Stomach (tissue), 9 donors: ENCODE data around the gene GALM. TPM values are rescaled to one million over a fixed set of nuclear protein-coding genes. Genes with fewer than 3 reads are reported as not detected.
A peak's percentile ranks its signal among the peaks of the same experiment; 100 is the strongest.

Experiments
- DNase-seq, 2 donors: peaks; one replicate each; pipeline versions ENCODE4 v3.0.0 to v3.0.0-alpha.2; 2013 to 2019
- H3K27ac ChIP-seq, 5 donors: fragments of 200-600 bp in 4 of 5; sonication (generic) in 4 of 5; one replicate each; pipeline ENCODE4 v1.5.1; 2013 to 2019; ENCODE audit warnings: mild to moderate bottlenecking in 1 of 5, moderate library complexity in 1 of 5
- H3K27me3 ChIP-seq, 3 donors: fragments of 200-600 bp; sonication (generic); one replicate each; pipeline ENCODE4 v1.5.1; 2017 to 2019; ENCODE audit warnings: mixed run types in 1 of 3
- H3K36me3 ChIP-seq, 4 donors: fragments of 200-600 bp; sonication (generic); 1 replicate in 3 of 4; 2 replicates in 1 of 4; pipeline ENCODE4 v1.5.1; 2016 to 2019
- H3K4me1 ChIP-seq, 4 donors: fragments of 200-600 bp; sonication (generic); one replicate each; pipeline ENCODE4 v1.5.1; 2016 to 2019
- H3K4me3 ChIP-seq, 4 donors: fragments of 200-600 bp; sonication (generic) in 3 of 4; one replicate each; pipeline ENCODE4 v1.5.1; 2016 to 2019; ENCODE audit warnings: mild to moderate bottlenecking in 1 of 4
- H3K9me3 ChIP-seq, 4 donors: fragments of 200-600 bp; sonication (generic); one replicate each; pipeline ENCODE4 v1.5.1; 2016 to 2019
- CTCF ChIP-seq, 7 experiments: fragments of 450-650 bp in 4 of 7; fragments of 200-600 bp in 3 of 7; sonication (generic) in 3 of 7; IDR thresholded peaks; one replicate each; pipeline ENCODE4 v1.5.1; 2016 to 2019; ENCODE audit warnings: antibody characterized with exemption in 7 of 7, control low read depth in 2 of 7, mild to moderate bottlenecking in 1 of 7
- EP300 ChIP-seq: sonication (generic); formaldehyde crosslinking; IDR thresholded peaks from one replicate; pipeline ENCODE4 v1.6.1; 2017; ENCODE audit warnings: antibody characterized with exemption
- POLR2A ChIP-seq, 4 donors: fragments of 450-650 bp; IDR thresholded peaks; one replicate each; pipeline ENCODE4 v1.6.1; 2016; ENCODE audit warnings: antibody characterized with exemption in 4 of 4, control low read depth in 2 of 4, mild to moderate bottlenecking in 1 of 4, moderate library complexity in 1 of 4
- POLR2AphosphoS5 ChIP-seq, 3 donors: sonication (generic); formaldehyde crosslinking; IDR thresholded peaks; one replicate each; pipeline ENCODE4 v1.6.1; 2016; ENCODE audit warnings: antibody characterized with exemption in 3 of 3
- WGBS, 5 donors: extraction: QIAGEN DNeasy Blood & Tissue Kit in 3 of 5; methylation state at CpG; one replicate each; pipeline versions ENCODE4 v1.1.5 to v1.1.7; 2013 to 2018; 5-methylcytosine and 5-hydroxymethylcytosine counted together
- intact Hi-C: fragments of 100-400 bp; cut with DNase I; formaldehyde crosslinking; loops from one replicate; pipeline ENCODE4 v1.15.1; 2023; ENCODE audit warnings: low total_unique reads
- polyA plus RNA-seq, 3 donors: library from polyadenylated mRNA; stranded (reverse); fragments of 200-250 nt; gene quantifications; one replicate each; pipeline ENCODE4 v1.2.3, GENCODE V29; 2013
- total RNA-seq, 5 donors: library from RNA; depleted of rRNA; stranded (reverse); fragments of >200 nt; gene quantifications; one replicate each; pipeline versions ENCODE4 v1.1.0 to v1.2.3, GENCODE V29; 2014 to 2016
- donor health status: healthy with polysubstance abuse.
- donor health status: Bipolar disorder and iron deficiency.
- donor health status: healthy.

Gene GALM
- total and polyA plus RNA-seq, 8 donors: 2.2 to 17.8 (median 9.3) TPM; not detected in 1

- H3K27ac ChIP-seq: peak overlapping the region in 1 of 5 donors; percentile 35
- intact Hi-C loops: no loop called here
- peaks cover 0 to 16% (median 9%) of the 10 kb centered on the region in 4 donors for H3K4me1 ChIP-seq
- DNase-seq: no peak
- no peak overlapping the region for H3K4me3 ChIP-seq
- H3K27me3 ChIP-seq: no peaks in the 10 kb centered on the region
- 83 to 91% (median 86%) methylated on average over 7 of the region's 7 CpGs for WGBS, 5 donors
- no peaks in the 10 kb centered on the region for H3K36me3 ChIP-seq
- TF ChIP-seq POLR2AphosphoS5 (IDR thresholded peaks at IDR 0.05) (no peak), EP300 (no peak), CTCF (IDR thresholded peaks at IDR 0.05) (no peak), POLR2A (IDR thresholded peaks at IDR 0.05) (no peak)
- no peaks in the 10 kb centered on the region for H3K9me3 ChIP-seq
These were observed 17.7 kb upstream of the GALM start for GRCh38 chr2:38648107-38648761.

GRCh38 chr2:38649176-38649728 is 16.7 kb upstream of the GALM start:
- WGBS, 5 donors: 93 to 97% (median 94%) methylated on average over 12 of the region's 12 CpGs
- TF ChIP-seq CTCF (IDR thresholded peaks at IDR 0.05) (no peak), POLR2A (IDR thresholded peaks at IDR 0.05) (no peak), EP300 (no peak), POLR2AphosphoS5 (IDR thresholded peaks at IDR 0.05) (no peak)
- H3K4me1 ChIP-seq: peaks cover 0 to 26% (median 9%) of the 10 kb centered on the region in 4 donors
- intact Hi-C loops: no loop called here
- H3K4me3 ChIP-seq: no peak overlapping the region
- no peaks in the 10 kb centered on the region for H3K36me3 ChIP-seq
- no peaks in the 10 kb centered on the region for H3K9me3 ChIP-seq
- no peak for DNase-seq
- H3K27ac ChIP-seq: no peak overlapping the region
- no peaks in the 10 kb centered on the region for H3K27me3 ChIP-seq

GRCh38 chr2:38650012-38650411 is 15.9 kb upstream of the GALM start:
- TF ChIP-seq POLR2A (IDR thresholded peaks at IDR 0.05) (no peak), EP300 (no peak), CTCF (IDR thresholded peaks at IDR 0.05) (no peak), POLR2AphosphoS5 (IDR thresholded peaks at IDR 0.05) (no peak)
- no peaks in the 10 kb centered on the region for H3K9me3 ChIP-seq
- intact Hi-C loops: no loop called here
- no peaks in the 10 kb centered on the region for H3K27me3 ChIP-seq
- peaks cover 0 to 28% (median 9%) of the 10 kb centered on the region in 4 donors for H3K4me1 ChIP-seq
- 64 to 80% (median 67%) methylated on average over 6 of the region's 6 CpGs for WGBS, 5 donors
- no peak for DNase-seq
- no peak overlapping the region for H3K4me3 ChIP-seq
- H3K36me3 ChIP-seq: no peaks in the 10 kb centered on the region
- no peak overlapping the region for H3K27ac ChIP-seq

GRCh38 chr2:38650717-38651116 is 15.2 kb upstream of the GALM start:
- Histone ChIP-seq H3K4me1 (peaks cover 0 to 28% (median 9%) of the 10 kb centered on the region in 4 donors), H3K27me3 (no peaks in the 10 kb centered on the region), H3K9me3 (no peaks in the 10 kb centered on the region), H3K27ac (no peak overlapping the region), H3K36me3 (no peaks in the 10 kb centered on the region), H3K4me3 (no peak overlapping the region)
- 90 to 100% (median 94%) methylated on average over 2 of the region's 2 CpGs for WGBS, 5 donors
- TF ChIP-seq POLR2A (IDR thresholded peaks at IDR 0.05): no peak
- TF ChIP-seq CTCF (IDR thresholded peaks at IDR 0.05): no peak
- no peak for TF ChIP-seq POLR2AphosphoS5 (IDR thresholded peaks at IDR 0.05)
- no peak for TF ChIP-seq EP300
- DNase-seq: no peak
- intact Hi-C loops: no loop called here
